ENCODE results near the gene PLAC8.
"Not testable (repeated sequence)": the region's sequence is repeated elsewhere in the genome, so short reads cannot be mapped to it uniquely, and the experiment has no call there.

Gene PLAC8, protein sequence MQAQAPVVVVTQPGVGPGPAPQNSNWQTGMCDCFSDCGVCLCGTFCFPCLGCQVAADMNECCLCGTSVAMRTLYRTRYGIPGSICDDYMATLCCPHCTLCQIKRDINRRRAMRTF

DNA sequence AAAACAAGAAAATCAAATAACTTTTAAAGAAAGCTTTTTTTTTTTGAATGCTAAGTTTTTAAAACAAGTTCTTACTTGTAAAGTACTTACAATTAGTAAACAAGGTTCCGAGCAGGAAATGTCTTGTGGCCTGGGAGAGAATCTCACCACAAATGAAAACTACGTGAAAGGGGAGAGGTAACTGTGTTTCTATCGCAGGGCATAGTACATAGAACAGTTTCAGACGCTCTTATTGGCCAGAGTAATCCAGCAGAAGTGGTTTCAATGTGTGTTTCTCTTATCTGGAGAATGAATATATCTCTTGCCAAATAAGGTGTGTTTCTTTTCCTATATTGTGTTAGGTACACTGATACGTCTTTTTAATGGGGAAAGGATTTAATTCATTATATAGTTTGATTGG lies at the start of gene PLAC8:
TSS of gene PLAC8 (minus strand) at position 154 of the 400 bp plus-strand sequence. CDS start 6,808 bp downstream, outside the sequence.
- no peak for DNase-seq

DNA sequence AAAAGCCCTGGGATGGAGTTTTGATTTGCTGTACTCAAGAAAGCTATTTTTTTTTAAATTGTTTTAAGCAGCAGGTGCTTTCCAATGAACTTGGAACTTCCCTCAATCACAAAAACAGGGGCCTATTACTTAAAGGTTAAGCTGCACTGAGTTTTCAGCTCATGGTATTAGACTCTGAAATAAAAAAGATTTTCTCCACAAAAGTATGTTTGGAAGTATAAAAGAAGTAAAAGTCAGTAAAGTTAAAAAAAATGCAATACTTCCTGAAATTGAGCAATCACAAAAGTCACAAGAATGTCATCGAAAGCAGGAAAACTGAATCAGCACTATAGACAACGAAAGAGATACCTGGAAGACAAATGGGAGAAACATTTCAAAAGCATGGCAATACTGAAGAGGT lies 38.9 kb upstream of the PLAC8 start:
- no peak for DNase-seq

DNA sequence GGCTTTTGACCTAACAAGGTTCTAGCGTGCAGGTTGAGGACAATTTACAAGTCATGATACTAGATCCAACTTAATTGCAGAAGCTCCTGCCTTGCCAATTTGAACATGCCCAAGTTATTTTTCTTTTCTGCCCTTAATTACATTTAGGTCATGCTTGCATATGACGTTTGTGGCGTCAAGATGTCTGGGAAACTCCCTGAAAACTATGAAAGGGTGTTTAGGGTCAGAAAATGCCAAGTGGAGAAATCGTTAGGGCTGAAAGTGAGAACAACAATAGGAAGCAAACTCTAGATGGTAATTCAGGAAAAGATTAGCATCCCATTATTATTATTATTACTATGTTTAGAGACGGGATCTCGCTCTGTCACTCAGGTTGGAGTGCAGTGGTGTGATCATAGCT lies 38.2 kb upstream of the PLAC8 start:
- no peak for DNase-seq

DNA sequence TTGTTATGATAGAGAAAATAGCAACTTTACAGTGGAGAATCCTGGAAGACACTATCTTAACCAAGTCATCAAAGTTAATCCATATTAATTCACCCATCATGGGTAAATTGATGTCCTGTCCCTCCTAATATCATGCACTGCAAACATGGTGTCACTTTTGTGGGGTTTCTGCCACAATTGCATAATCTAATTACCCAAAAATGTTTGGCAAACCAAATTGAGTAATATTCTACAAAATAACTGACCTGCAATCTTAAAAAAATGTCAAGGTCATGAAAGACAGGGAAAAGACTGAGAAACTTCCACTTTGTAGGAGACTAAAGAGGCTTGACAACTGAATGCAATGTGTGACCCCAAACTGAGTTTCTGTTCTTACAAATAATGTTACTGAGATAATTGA lies 37.1 kb upstream of the PLAC8 start:
- no peak for DNase-seq

DNA sequence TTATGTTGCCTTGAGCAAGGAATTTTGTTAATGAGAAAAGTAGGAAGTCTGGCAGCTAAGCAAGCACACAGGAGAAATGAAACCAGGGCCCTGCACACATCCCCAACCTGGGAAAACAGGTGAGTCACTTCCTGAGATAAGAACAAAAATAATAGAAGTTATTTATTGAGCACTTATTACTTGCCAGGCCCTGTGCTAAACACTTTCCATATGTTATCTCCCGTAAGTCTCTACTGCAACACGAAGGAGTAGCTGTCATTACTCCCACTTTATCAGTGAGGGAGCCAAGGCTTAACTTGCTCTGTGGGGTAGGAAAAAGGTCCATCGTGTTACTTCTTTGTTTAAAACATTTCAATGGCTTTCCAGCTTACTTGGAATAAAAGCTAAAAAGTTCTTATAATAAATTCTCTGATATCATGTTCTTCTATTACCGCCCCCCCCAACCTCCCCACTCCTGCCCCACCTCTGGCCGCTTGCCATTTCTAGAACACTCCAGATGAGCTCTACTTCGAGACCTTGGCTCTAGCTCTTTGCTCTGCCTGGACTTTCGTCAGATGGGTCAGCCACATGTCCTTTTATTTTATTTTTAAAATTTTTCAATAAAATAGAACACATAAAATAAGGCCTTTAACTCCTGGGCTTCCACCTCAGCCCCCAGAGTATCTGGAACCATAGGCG lies 36.3 kb upstream of the PLAC8 start:
- DNase-seq = no peak

DNA sequence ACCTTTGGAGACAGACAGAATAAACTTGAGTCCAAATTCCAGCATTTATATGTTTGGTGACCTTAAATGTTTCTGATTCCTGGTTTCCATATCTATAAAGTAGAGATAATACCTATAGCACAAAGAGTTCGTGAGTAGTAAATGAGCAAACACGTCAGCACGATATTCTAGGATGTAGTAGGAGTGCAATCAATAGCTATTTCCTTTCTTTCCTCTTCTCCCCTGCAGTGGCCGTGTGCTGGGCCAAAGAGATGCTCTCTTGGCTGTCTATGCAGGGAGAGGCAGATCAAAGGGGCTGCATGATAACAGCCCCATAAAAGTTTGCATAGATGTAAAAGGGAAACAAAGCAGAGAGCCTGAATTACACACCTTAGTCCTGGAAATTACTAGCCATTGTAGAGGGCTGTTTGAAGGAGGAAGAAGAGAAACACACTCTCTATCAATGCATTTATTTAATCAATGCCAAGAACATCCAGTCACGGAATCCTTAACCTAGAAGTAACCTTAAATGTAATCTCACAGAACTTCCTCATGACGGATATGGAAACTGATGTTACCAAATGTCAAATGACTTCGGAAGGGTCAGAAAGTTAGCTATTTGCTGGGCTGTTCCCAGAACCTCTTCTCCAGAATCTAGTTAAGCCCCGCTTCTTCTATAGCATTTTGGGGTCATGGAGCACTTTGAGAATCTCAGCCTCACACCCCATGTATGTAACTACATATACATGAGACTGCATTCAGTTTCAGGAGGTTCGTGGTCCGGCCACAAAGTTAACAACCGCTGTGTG lies 35.5 kb upstream of the PLAC8 start:
- no peak for DNase-seq

DNA sequence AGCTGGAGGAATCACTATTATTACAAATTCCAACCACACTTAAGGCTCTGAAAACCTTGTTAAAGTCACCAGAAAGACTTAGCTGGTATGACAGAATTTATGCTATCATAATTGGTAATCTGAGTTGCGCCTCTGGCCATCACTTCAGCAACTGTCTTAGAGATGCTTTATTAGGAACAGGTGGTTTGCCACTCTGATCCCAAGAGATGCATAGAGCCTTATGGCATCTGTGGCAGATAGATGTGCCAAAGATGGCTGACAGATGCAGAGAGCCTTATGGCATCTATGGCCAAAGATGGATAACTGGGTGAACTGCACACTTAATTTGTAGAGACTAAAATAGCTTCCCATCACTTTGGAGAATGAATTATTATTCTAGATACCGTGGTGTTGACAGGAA lies 32.3 kb upstream of the PLAC8 start:
- no peak for DNase-seq

DNA sequence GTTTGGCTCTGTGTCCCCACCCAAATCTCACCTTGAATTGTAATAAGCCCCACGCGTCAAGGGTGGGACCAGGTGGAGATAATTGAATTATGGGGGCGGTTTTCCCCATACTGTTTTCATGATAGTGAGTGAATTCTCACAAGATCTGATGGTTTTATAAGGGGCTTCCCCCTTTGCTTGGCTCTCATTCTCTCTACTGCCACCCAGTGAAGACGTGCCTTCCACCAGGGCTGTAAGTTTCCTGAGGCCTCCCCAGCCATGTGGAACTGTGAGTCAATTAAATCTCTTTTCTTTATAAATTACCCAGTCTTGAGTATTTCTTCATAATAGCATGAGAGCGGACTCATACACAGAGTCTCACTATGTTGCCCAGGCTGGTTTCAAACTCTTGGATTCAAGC lies 31.2 kb upstream of the PLAC8 start:
- DNase-seq = not testable (repeated sequence)

DNA sequence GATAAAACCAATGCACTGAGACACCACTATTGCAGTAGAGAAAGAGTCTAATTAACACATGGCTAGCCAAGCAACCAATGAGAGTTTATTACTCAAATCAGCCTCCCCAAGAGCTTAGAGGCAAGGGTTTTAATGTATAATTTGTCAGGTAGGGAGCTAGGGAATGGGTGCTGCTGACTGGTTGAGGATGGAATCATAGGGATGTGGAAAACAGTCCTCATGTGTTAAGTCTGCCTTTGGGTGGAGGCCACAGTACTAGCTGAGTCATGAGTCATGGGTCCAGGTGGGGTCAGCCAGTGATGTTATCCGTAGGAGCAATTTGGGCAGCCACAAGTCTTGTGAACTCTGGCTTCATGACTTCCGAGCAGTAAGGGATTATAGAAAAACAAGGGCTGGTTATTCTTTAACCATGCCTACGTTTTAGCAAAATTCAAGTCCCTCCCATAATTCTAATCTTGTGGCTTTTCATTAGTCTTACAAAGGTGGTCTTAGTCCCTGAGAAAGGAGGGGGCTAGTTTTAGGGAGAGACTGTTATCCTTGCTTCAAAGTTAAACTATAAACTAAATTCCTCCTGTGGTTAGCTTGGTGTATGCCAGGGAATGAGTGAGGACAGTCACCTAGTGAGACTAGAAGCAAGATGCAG lies 25.1 kb upstream of the PLAC8 start:
- no peak for DNase-seq

DNA sequence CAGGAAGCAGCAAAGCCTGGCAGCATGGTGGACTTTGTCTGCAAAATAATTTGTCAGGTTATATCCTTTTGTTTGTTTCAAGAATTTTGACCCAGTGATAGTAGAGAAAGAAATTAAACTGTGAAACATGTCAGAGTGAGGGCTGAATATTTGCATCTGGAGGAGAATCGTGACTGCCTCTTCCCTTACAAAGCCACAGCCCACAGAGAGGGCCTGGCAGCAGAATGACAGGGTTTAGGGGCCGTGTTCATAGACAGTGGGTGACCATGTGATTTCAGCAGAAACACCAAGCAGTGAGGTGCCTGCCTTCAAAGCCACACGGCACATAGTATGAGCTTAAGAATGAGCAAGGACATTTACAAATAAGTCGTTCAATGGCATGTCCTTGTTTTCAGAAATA lies 24.4 kb upstream of the PLAC8 start:
- DNase-seq = no peak

DNA sequence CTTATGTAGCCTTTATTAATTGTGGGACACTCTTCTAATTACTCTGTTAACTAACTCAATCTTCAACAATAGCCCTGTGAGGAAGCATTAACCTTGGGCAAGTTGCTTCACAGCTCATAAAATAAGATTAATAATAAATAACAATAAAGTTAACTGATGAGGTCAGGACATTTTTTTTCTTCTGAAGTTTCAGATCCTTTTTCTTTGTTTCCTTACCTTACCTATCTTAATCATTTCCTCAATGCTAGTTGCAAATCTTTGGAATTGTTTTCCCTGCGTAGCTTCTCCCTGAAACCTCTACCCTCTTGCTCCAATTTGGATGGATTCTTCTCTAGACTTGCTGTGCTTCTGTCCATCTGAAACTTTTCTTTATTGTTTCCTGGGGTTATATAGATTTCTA lies 17.5 kb upstream of the PLAC8 start:
- DNase-seq = no peak

DNA sequence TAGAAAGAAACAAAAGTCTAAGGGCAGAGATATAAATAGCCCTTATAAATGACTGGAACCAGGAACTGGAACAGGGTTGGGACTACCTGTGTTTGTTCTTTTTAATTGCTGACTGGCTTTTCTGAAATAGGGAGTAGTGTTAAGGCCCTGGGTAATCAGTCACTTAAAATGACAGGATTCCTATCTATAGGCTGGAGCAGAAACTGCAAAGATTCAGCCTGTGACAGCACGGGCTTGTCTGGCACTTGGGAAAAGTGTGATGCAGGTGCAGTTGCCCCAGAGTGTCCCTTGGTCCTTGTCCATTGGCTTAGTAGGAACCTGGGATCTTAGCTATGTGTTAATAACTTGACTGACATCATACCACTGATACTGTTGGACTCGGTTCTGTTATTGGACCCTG lies 14.7 kb upstream of the PLAC8 start:
- no peak for DNase-seq

DNA sequence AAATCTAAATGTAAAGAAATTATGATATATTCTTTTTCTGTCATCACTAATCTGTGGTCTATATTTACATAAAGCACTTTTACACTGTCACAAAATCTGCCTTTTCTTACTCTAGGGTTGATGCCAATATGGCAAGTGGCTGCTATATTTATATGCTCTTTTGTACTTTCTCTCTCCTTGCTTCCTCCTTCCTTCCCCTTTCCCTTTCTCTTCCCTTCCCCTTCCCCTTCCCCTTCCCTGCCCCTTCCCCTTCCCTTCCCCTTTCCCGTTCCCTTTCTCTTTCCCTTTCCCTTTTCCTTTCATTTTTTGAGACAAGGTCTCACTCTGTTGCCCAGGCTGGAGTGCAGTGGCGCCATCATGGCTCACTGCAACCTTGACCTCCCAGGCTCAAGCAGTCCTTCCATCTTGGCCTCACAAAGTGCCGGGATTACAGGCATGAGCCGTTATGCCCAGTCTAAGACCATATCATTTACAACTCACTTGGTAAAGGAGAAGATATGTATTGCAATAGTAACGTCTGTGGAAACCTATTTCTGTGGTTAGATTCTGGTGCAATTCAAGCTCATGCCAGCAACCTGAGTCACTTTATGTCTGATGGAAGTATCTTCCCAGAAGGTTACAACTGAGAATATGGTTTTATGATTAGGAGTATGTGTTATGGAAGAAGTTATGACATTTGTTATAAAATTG lies 13.9 kb upstream of the PLAC8 start:
- no peak for DNase-seq

DNA sequence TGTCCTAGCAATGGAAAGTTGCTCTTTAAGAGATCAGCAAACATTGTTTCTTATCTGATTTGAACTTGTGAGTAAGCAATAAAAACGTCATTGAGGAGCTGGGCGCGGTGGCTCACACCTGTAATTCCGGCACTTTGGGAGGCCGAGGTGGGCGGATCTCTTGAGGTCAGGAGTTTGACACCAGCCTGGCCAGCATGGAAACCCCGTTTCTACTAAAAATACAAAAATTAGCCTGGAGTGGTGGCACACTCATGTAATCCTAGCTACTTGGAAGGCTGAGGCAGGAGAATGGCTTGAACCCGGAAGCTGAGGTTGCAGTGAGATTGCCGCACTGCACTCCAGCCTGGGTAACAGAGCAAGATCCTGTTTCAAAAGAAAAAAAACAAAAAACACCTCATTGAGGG lies 11.2 kb upstream of the PLAC8 start:
- no peak for DNase-seq

DNA sequence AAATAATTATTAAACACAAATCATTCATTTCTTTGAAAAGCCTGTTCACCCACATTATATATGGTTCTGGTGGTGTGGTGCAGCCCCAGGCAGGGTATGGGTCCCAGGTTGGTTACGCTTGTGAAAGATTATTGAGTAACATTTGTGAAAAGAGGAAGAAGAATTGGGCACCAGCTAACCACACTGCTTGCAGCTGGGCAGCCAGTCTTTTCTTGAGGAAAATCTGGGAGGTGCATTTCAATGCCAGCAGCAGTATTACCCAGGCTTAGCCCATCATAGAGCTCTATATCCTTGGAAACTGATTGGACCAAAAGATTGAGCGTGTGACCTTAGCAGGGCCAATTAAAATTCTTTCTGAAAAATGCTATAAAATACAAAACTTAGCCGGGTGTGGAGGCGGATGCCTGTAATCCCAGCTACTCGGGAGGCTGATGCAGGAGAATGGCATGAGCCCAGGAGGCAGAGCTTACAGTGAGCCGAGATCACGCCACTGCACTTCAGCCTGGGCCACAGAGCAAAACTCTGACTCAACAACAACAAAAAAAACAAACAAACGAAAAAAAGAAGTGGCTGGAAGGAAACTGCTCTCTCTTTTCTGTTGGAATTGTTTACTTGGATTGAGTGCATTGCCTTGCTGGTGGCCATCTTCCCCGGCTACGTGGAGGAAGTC lies 9.7 kb upstream of the PLAC8 start:
- no peak for DNase-seq

DNA sequence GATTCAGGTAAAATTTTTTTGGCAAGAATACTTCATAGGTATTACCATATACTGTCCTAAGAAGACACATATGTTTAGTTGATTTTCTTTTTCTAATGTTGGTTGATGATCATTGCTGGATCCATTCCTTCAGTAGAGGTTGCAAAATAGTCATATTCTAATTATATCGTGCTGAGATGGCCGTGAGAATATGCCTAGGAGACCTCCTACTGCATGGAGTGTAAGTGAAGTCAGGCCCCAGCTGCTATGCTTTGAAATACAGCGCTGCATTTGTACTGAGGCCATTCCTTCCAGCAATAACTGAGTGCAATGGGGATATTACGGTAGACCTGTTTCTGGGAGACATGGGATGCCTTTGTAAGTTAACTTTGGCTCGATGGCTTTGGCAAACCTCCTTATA lies 6.7 kb upstream of the PLAC8 start:
- DNase-seq = no peak

DNA sequence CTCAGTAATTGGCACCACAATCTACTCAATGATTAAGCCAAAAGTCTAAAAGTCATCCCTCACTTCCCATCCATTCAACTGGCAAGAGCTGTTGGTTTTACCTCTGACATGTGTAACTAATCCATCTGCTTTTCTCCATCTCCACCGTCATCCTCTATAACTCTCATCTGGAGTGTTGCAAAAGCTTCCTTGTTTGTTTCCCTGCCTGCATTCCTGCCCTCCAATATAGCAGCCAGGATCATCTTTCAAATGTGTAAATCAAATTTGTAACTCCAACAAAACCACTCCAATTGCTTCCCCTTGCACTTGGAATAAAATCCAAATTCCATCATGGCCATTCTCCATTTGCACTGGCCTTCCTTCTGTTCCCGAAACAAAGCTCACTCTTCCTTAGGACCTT lies 4.3 kb upstream of the PLAC8 start:
- DNase-seq = no peak

DNA sequence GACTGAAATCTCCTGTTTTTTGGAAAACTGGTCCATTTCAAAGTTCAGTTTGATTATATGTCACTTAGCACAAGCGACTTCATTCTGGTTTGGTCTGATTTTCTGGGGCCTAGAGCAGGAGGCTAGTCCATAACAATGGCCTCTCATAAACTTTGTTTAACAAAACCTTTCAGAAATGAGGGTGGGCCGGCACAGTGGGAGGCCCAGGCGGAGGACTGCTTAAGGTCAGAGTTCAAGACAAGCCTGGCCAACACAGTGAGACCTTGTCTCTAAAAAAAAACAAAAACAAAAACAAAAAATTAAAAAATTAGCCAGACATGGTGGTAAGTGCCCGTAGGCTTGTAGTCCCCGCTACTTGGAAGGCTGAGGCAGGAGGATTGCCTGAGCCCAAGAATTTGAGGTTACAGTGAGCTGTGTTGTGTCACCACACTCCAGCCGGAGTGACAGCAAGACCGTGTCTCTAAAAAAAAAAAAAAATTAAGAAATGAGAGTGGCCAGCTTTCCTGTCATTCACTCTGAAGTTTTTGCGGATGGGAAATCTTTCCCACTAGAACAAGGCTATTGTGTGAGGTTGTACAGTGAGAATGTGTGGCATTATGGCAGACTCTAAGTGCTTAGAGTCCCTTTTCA lies 1.2 kb upstream of the PLAC8 start:
- no peak for DNase-seq

DNA sequence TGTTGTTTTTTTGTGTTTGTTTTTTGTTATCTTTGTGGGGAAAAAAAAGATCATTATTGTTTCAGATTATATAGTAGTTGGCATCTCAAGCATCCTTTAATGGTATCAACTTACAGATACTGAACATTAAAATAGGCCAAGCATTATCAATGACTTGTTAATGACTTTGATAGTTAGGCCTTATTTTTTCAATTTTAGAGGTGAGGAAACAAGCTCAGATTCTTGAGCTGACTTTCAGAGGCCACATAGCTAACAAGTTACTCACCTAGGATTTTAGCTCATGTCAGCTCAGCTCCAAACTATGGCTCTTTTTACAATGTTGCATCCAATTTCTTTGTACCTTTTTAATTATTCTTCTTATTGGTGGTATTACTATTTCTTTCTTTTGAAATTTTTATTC lies 471 bp upstream of the PLAC8 start:
- DNase-seq = no peak

DNA sequence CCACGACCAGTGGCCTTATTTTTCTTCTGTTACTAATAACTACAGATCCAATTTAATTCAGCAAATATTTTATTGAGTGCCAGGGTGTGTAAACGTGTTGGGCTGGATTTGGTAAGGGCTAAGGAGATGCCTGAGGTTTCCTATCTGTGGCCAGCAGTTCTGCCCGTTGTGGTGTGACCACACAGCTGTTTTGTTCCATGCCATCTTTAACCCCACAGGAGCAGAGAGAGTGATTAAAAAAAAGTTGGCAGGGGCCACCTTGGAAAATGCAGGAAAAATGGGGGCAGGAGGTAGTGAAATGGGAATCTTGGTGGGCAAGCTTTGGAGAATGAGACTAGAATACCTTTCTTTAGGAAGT lies 1.1 kb downstream of the PLAC8 start:
- DNase-seq = no peak

DNA sequence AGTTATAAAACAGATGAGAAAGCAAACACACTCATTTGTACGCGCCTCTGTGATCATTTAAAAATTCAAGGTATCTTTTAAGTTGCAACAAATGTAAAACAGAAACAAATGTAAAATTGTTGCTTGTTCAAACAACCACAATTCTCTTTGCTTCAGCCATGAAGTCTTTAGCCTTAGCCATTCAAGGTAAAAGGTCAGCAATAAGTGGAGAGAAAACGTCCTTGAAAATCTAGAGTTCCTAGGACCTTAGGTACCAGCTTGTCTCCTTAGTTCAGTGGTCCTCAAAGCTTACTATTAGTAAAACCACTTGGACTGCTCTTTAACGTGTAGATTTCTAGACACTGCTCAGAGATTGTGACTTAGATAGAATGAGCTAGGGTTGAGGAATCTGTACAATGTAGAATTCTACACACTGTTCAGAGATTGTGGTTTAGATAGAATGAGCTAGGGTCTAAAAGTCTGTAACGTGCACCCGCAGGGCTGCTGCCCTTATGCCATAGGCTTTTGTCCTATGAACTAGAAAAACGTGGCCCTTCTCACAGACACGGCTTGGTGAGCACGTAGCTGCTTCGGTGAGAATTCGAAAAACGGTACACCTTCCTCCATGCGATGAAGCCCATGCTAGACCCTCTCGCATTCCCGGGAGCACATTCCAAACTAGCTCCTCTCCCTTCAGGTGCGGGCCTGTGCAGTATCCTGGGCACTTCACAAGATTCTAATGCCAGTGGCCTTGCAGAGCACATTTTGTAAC lies 1.7 kb downstream of the PLAC8 start:
- DNase-seq = no peak

DNA sequence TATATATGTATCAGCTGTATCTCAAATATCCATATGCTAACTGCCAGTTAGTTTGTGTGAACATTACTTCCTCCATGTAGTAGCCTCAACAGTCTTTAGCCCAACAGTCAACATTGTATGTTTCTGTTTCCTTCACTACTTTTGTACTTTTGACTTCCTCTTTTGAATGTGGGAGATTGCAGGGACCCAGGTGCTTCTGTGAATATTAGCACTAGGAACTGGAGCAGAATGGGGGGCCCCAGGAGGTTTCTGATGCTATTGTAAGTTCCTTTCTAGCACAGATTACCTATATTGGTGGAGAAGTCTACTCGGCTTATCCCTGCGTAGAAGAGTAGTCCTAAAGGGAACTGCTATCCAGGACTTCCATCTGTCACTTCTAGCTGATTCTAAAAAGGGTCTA lies 2.3 kb downstream of the PLAC8 start:
- DNase-seq = no peak

All from retina (tissue), 1 donor.